Left renal cortex interstitium (tissue), 4 donors: ENCODE measurements around the gene ATOSB. TPM values are rescaled to one million over a fixed set of nuclear protein-coding genes. Genes with fewer than 3 reads are reported as not detected.

Source experiments
- DNase-seq, 4 donors: peaks; one replicate each; pipeline ENCODE4 v3.0.0-alpha.2; 2013; ENCODE audit warnings: low read depth in 4 of 4, low spot score in 2 of 4, missing footprints in 1 of 4
- polyA plus RNA-seq, 4 donors: library from polyadenylated mRNA; unstranded; fragments of 120-200 nt; gene quantifications; one replicate each; pipeline ENCODE4 v1.2.1, GENCODE V29; 2013; ENCODE audit not compliant: insufficient read length in 4 of 4

ATOSB gene
- polyA plus RNA-seq, 4 donors = 13.1 to 15.5 (median 13.6) TPM

- no peak for DNase-seq
Measured at GRCh38 chr9:35056571-35057270, 58.9 kb downstream of the ATOSB start.

DNA sequence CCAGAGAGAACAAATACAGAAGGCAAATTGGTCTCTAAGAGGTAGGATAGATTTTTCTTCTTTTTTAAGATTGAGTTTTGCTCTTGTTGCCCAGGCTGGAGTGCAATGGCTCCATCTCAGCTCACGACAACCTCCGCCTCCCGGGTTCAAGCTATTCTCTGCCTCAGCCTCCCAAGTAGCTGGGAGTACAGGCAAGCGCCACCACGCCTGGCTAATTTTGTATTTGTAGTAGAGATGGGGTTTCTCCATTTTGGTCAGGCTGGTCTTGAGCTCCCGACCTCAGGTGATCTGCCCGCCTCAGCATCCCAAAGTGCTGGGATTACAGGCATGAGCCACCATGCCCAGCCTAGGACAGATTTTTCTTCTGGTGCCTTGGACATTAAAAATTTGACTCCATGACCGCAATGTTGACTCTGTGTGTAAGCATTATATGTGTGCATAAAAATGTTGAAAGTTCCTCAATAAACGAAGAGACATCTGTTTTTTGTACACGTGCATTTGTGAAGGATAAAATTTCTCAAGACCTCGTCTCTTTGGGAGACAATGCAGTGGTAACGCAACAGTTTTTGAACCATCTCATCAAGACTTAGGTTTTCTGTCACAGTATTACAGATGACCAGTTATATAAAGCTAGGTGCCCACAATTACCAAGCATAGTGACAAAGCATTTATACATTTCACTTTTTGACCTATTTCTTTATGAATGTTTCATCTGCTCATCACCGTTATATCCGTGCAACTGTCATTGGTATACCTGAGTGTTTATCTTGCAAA, 60.6 kb downstream of the ATOSB start:
- no peak for DNase-seq

- DNase-seq = no peak
Measured at GRCh38 chr9:35054185-35054835, 61.4 kb downstream of the ATOSB start.

Other genes starting within 250 kb of the ATOSB start
- gene PHF24, start 157.6 kb downstream of the ATOSB start, polyA plus RNA-seq = under 1 TPM; 0.10 to 0.29 (median 0.21) TPM
- gene DNAJB5, start 126.1 kb downstream of the ATOSB start, polyA plus RNA-seq = 10 to 100 TPM in 2 of 4 donors, 1 to 10 TPM in 2; 9.6 to 12.8 (median 10.5) TPM
- 100 to 1,000 TPM; 248 to 268 (median 263) TPM for gene VCP, start 43.2 kb downstream of the ATOSB start, polyA plus RNA-seq
- 10 to 100 TPM; 36.7 to 53.1 (median 42.4) TPM for gene FANCG, start 35.9 kb downstream of the ATOSB start, polyA plus RNA-seq
- gene PIGO, start 19.3 kb downstream of the ATOSB start, polyA plus RNA-seq = 10 to 100 TPM; 33.1 to 38.4 (median 35.3) TPM
- 100 to 1,000 TPM; 115 to 135 (median 131) TPM for gene STOML2, start 12.7 kb downstream of the ATOSB start, polyA plus RNA-seq
- 10 to 100 TPM; 23.9 to 26.7 (median 26.5) TPM for gene UNC13B, start 46.1 kb upstream of the ATOSB start, polyA plus RNA-seq